HEK293T (cell line): ENCODE results near the gene ARHGEF19.
"Not testable (repeated sequence)": the region's sequence is repeated elsewhere in the genome, so short reads cannot be mapped to it uniquely, and the experiment has no call there.

Source experiments
- CTCF ChIA-PET: fragments of 350-600 bp; formaldehyde crosslinking; extraction: SDS; loops from one replicate; lab custom pipeline; 2021; ENCODE audit warnings: antibody characterized with exemption, inconsistent platforms; lab: Yijun Ruan, JAX
- POLR2A ChIA-PET: fragments of 350-600 bp; formaldehyde crosslinking; extraction: SDS; loops from one replicate; lab custom pipeline; 2020; ENCODE audit warnings: antibody characterized with exemption, inconsistent platforms; lab: Yijun Ruan, JAX
- DNase-seq: peaks from one replicate; pipeline ENCODE4 v3.0.0; 2012; ENCODE audit warnings: mixed read lengths; ENCODE audit errors: extremely low spot score
- ARNT ChIP-seq: fragments of 450-650 bp; IDR thresholded peaks from 2 replicates; pipeline ENCODE4 v1.6.1; 2017; ENCODE audit warnings: mild to moderate bottlenecking
- BHLHE40 ChIP-seq: fragments of 450-650 bp; IDR thresholded peaks from 2 replicates; pipeline ENCODE4 v1.6.1; 2016; ENCODE audit warnings: mild to moderate bottlenecking, moderate library complexity, borderline replicate concordance
- CTBP1 ChIP-seq: fragments of 450-650 bp; IDR thresholded peaks from 2 replicates; pipeline ENCODE4 v1.6.1; 2016; ENCODE audit warnings: borderline replicate concordance
- ELF4 ChIP-seq: fragments of 450-650 bp; IDR thresholded peaks from 2 replicates; pipeline ENCODE4 v1.6.1; 2017; ENCODE audit warnings: antibody characterized with exemption
- FOXA1 ChIP-seq: fragments of 450-650 bp; IDR thresholded peaks from 2 replicates; pipeline ENCODE4 v1.6.1; 2016; ENCODE audit warnings: mild to moderate bottlenecking
- FOXK2 ChIP-seq: fragments of 450-650 bp; IDR thresholded peaks from 2 replicates; pipeline ENCODE4 v1.6.1; 2016; ENCODE audit warnings: mild to moderate bottlenecking
- FOXM1 ChIP-seq: fragments of 450-650 bp; IDR thresholded peaks from 2 replicates; pipeline ENCODE4 v1.6.1; 2017; ENCODE audit warnings: mild to moderate bottlenecking, borderline replicate concordance
- HDGF ChIP-seq: fragments of 450-650 bp; IDR thresholded peaks from 2 replicates; pipeline ENCODE4 v1.6.1; 2017; ENCODE audit warnings: antibody characterized with exemption, borderline replicate concordance
- L3MBTL2 ChIP-seq: fragments of 450-650 bp; conservative IDR thresholded peaks from 2 replicates; pipeline ENCODE4 v1.6.1; 2016; ENCODE audit warnings: mild to moderate bottlenecking
- LEF1 ChIP-seq: fragments of 450-650 bp; IDR thresholded peaks from 2 replicates; pipeline ENCODE4 v1.6.1; 2017; ENCODE audit warnings: mild to moderate bottlenecking, borderline replicate concordance
- NFRKB ChIP-seq: fragments of 450-650 bp; IDR thresholded peaks from 2 replicates; pipeline ENCODE4 v1.6.1; 2016; ENCODE audit warnings: mild to moderate bottlenecking, moderate library complexity
- SP1 ChIP-seq: fragments of 450-650 bp; IDR thresholded peaks from 2 replicates; pipeline ENCODE4 v1.6.1; 2017
- SUZ12 ChIP-seq: fragments of 450-650 bp; IDR thresholded peaks from 2 replicates; pipeline ENCODE4 v1.6.1; 2016; ENCODE audit warnings: mild to moderate bottlenecking
- TARDBP ChIP-seq: fragments of 450-650 bp; IDR thresholded peaks from 2 replicates; pipeline ENCODE4 v1.6.1; 2016
- ZNF384 ChIP-seq: fragments of 450-650 bp; IDR thresholded peaks from 2 replicates; pipeline ENCODE4 v1.6.1; 2016
- TF ChIP-seq, protein P1 (sequence below): fragments of 450-650 bp; IDR thresholded peaks from 2 replicates; pipeline ENCODE4 v1.6.1; 2016

The ARHGEF19 gene

GRCh38 chr1:16212251-16212961, at the start of gene ARHGEF19:
ARHGEF19 (minus strand) TSS chr1:16212652; CDS start chr1:16209054, 3,598 bp downstream.
- ChIA-PET CTCF (interaction anchor here (0.6 kb wide), 1 partner anchor 139 kb away, joined by 3 read pairs; no protein-coding TSS in a partner anchor), POLR2A (interaction anchor here (1.0 kb wide), 1 partner anchor 25 kb away, joined by 3 read pairs; the partner anchor contains the start of gene CPLANE2)
- TF ChIP-seq SUZ12: no peak
- no peak for TF ChIP-seq L3MBTL2
- no peak for TF ChIP-seq FOXM1
- no peak for TF ChIP-seq ARNT
- TF ChIP-seq TARDBP: no peak
- no peak for TF ChIP-seq ELF4
- TF ChIP-seq FOXA1: no peak
- TF ChIP-seq, protein P1, sequence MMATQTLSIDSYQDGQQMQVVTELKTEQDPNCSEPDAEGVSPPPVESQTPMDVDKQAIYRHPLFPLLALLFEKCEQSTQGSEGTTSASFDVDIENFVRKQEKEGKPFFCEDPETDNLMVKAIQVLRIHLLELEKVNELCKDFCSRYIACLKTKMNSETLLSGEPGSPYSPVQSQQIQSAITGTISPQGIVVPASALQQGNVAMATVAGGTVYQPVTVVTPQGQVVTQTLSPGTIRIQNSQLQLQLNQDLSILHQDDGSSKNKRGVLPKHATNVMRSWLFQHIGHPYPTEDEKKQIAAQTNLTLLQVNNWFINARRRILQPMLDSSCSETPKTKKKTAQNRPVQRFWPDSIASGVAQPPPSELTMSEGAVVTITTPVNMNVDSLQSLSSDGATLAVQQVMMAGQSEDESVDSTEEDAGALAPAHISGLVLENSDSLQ: no peak
- no peak for TF ChIP-seq ZNF384
- TF ChIP-seq CTBP1: no peak
- TF ChIP-seq FOXK2: no peak
- no peak for TF ChIP-seq NFRKB
- TF ChIP-seq HDGF: no peak
- TF ChIP-seq BHLHE40: no peak
- DNase-seq: no peak

- DNase-seq: no peak
- TF ChIP-seq SUZ12: no peak
- no peak for TF ChIP-seq FOXM1
- TF ChIP-seq HDGF: no peak
- TF ChIP-seq NFRKB: no peak
- no peak for TF ChIP-seq ARNT
- TF ChIP-seq CTBP1: no peak
- no peak for TF ChIP-seq TARDBP
- TF ChIP-seq, protein P1: no peak
- no peak for TF ChIP-seq L3MBTL2
- TF ChIP-seq ELF4: no peak
- no peak for TF ChIP-seq LEF1
- no peak for TF ChIP-seq BHLHE40
- ChIA-PET CTCF (no interaction called here), POLR2A (no interaction called here)
Observed at GRCh38 chr1:16262067-16262466, 49.6 kb upstream of the ARHGEF19 start.

DNA sequence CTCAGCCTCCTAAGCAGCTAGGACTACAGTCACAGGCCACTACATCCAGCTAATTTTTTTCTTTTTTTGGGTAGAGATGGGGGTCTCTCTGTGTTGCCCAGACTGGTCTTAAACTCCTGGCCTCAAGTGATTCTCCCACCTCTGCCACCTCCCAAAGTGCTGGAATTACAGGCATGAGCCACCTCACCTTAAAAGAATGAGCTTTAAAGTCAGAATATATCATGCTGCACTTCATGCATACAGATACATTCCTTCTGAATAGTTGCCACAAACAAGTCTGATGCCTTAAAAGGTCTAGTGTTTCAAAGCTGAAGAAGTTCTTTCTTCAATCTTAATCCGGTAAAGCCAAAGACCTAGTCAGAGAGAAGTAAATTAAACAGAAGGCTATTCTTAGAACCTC, 48.4 kb upstream of the ARHGEF19 start:
- CTCF ChIA-PET: interaction anchor here (0.5 to 1.2 kb wide), 3 partner anchors 10 to 19 kb away, joined by 3 read pairs; no protein-coding TSS in a partner anchor
- no peak for TF ChIP-seq FOXK2
- TF ChIP-seq TARDBP: no peak
- TF ChIP-seq HDGF: no peak
- DNase-seq: no peak
- POLR2A ChIA-PET: no interaction called here

GRCh38 chr1:16258591-16259135, 46.2 kb upstream of the ARHGEF19 start:
- TF ChIP-seq TARDBP (no peak), NFRKB (no peak), FOXA1 (no peak), HDGF (no peak), FOXM1 (no peak), ZNF384 (no peak), SP1 (no peak), L3MBTL2 (no peak), BHLHE40 (no peak), LEF1 (no peak), ELF4 (no peak), FOXK2 (no peak), ARNT (no peak), SUZ12 (no peak), CTBP1 (no peak)
- TF ChIP-seq, protein P1: no peak
- ChIA-PET CTCF (interaction anchor here (1.4 to 1.6 kb wide), 2 partner anchors 14 to 104 kb away, joined by 3 to 4 read pairs; no protein-coding TSS in a partner anchor), POLR2A (no interaction called here)
- no peak for DNase-seq

DNA sequence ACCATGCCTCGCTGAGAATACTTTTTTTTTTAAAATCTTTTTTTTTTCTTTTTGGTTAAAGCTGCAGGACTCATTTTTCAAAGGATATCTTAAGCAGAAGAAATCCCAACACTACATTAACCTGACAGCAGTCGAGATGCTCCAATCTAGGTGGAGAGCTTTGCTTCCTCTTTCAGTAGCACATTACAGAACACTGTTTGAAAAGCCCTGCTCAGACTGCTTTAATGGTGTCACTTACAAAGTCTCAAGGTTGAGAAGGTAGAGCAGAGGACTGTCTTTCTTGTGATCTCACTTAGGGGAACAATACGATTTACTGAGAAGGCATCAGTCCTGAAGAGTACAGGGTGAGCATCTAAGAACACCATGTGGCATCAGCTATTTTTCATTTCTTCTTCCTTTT, 45.5 kb upstream of the ARHGEF19 start:
- no peak for TF ChIP-seq TARDBP
- TF ChIP-seq FOXA1: no peak
- no peak for TF ChIP-seq FOXK2
- no peak for TF ChIP-seq FOXM1
- TF ChIP-seq, protein P1: no peak
- no peak for TF ChIP-seq L3MBTL2
- TF ChIP-seq NFRKB: no peak
- TF ChIP-seq BHLHE40: no peak
- no peak for TF ChIP-seq ARNT
- no peak for TF ChIP-seq HDGF
- TF ChIP-seq SP1: no peak
- POLR2A ChIA-PET: no interaction called here
- no peak for DNase-seq
- CTCF ChIA-PET: interaction anchor here (0.9 to 1.6 kb wide), 2 partner anchors 52 to 105 kb away, joined by 3 to 11 read pairs; no protein-coding TSS in a partner anchor

- POLR2A ChIA-PET, DNase-seq: not testable (repeated sequence)
- CTCF ChIA-PET: interaction anchor here (0.9 kb wide), 1 partner anchor 52 kb away, joined by 11 read pairs; no protein-coding TSS in a partner anchor
Observed at GRCh38 chr1:16257556-16257955, 45.1 kb upstream of the ARHGEF19 start.
